LNCAP (cell line): Measurements from ENCODE around the gene PDE9A.

Experiments used
- CTCF ChIP-seq: fragments of 450-650 bp; IDR thresholded peaks from 2 replicates; pipeline ENCODE4 v1.5.1; 2017; ENCODE audit warnings: mild to moderate bottlenecking

Gene PDE9A

GRCh38 chr21:42784276-42784675, 130.9 kb downstream of the PDE9A start:
- TF ChIP-seq CTCF: no peak

GRCh38 chr21:42784896-42785451, 131.6 kb downstream of the PDE9A start:
- TF ChIP-seq CTCF: no peak

- TF ChIP-seq CTCF: no peak
Observed at GRCh38 chr21:42785666-42786427, 132.4 kb downstream of the PDE9A start.

- TF ChIP-seq CTCF: no peak
Observed at GRCh38 chr21:42786884-42787283, 133.5 kb downstream of the PDE9A start.

GRCh38 chr21:42787613-42788012, 134.2 kb downstream of the PDE9A start:
- no peak for TF ChIP-seq CTCF

- TF ChIP-seq CTCF: no peak
Observed at GRCh38 chr21:42790520-42791065, 137.2 kb downstream of the PDE9A start.

- no peak for TF ChIP-seq CTCF
Observed at GRCh38 chr21:42793774-42794173, 140.4 kb downstream of the PDE9A start.
